Smooth muscle cell (in vitro differentiated cells): ENCODE results near the gene KSR2. TPM values are rescaled to one million over a fixed set of nuclear protein-coding genes. Genes with fewer than 3 reads are reported as not detected.

Experiments used
- DNase-seq: peaks from one replicate; lab custom pipeline; 2025; ENCODE audit not compliant: unreplicated experiment; lab: John Stamatoyannopoulos, UW
- H2AFZ ChIP-seq: fragments of 200-600 bp; sonication (generic); 2 replicates; pipeline ENCODE4 v1.6.0; 2016; ENCODE audit warnings: antibody characterized with exemption, low read depth, mild to moderate bottlenecking
- H3F3A ChIP-seq: fragments of 200-600 bp; sonication (generic); 2 replicates; pipeline ENCODE4 v1.6.0; 2017; ENCODE audit warnings: antibody characterized with exemption, low read depth
- H3K27ac ChIP-seq: fragments of 200-600 bp; sonication (generic); 2 replicates; pipeline ENCODE4 v1.5.1; 2016; ENCODE audit warnings: low read depth, mild to moderate bottlenecking
- H3K27me3 ChIP-seq: fragments of 200-600 bp; sonication (generic); 2 replicates; pipeline ENCODE4 v1.6.1; 2016; ENCODE audit warnings: low read depth, mild to moderate bottlenecking
- H3K36me3 ChIP-seq: fragments of 200-600 bp; sonication (generic); 2 replicates; pipeline ENCODE4 v1.5.1; 2016; ENCODE audit warnings: low read depth
- H3K4me1 ChIP-seq: fragments of 200-600 bp; sonication (generic); 2 replicates; pipeline ENCODE4 v1.5.1; 2016; ENCODE audit warnings: low read depth
- H3K4me2 ChIP-seq: fragments of 200-600 bp; sonication (generic); 2 replicates; pipeline ENCODE4 v1.6.0; 2016; ENCODE audit warnings: mild to moderate bottlenecking
- H3K4me3 ChIP-seq: fragments of 200-600 bp; sonication (generic); 2 replicates; pipeline ENCODE4 v1.5.1; 2016; ENCODE audit warnings: mild to moderate bottlenecking
- H3K79me2 ChIP-seq: fragments of 200-600 bp; sonication (generic); 2 replicates; pipeline ENCODE4 v1.6.0; 2016; ENCODE audit warnings: low read depth, mild to moderate bottlenecking
- H3K9ac ChIP-seq: fragments of 200-600 bp; sonication (generic); 2 replicates; pipeline ENCODE4 v1.6.0; 2016; ENCODE audit warnings: low read depth
- H3K9me3 ChIP-seq: fragments of 200-600 bp; sonication (generic); replicated peaks from 2 replicates; pipeline ENCODE4 v1.5.1; 2016; ENCODE audit warnings: low read depth
- H4K20me1 ChIP-seq: fragments of 200-600 bp; sonication (generic); 2 replicates; pipeline ENCODE4 v1.6.0; 2016; ENCODE audit warnings: low read depth
- CTCF ChIP-seq: fragments of 200-600 bp; sonication (generic); IDR thresholded peaks from 2 replicates; pipeline ENCODE4 v1.5.1; 2017; ENCODE audit warnings: borderline replicate concordance, mild to moderate bottlenecking, antibody characterized with exemption; ENCODE audit not compliant: insufficient read depth, poor library complexity, severe bottlenecking
- WGBS: methylation state at CpG from one replicate; pipeline ENCODE4 v1.1.7; 2016; ENCODE audit warnings: low lambda C conversion rate; 5-methylcytosine and 5-hydroxymethylcytosine counted together
- polyA plus RNA-seq: library from polyadenylated mRNA; unstranded; fragments of >200 nt; fragmentation: Nextera tagmentation; extraction: Ambion mirVana; gene quantifications from 2 replicates; pipeline ENCODE4 v1.2.1, GENCODE V29; 2016
- total RNA-seq: library from RNA; depleted of rRNA; stranded (reverse); fragments of >200 nt; gene quantifications from 2 replicates; pipeline ENCODE4 v1.2.3, GENCODE V29; 2014

KSR2 gene
- total and polyA plus RNA-seq, 2 experiments from 2014 or later = 0.04 TPM; not detected in 1

GRCh38 chr12:117919479-117919878 lies 49.3 kb downstream of the KSR2 start:
- no peaks in the 10 kb centered on the region for H3K27me3 ChIP-seq
- no peaks in the 10 kb centered on the region for H3K79me2 ChIP-seq
- WGBS = 80% methylated on average over 2 of the region's 2 CpGs

GRCh38 chr12:117914686-117915085 lies 54.1 kb downstream of the KSR2 start:
- WGBS = 73% methylated on average over 4 of the region's 4 CpGs
- Histone ChIP-seq H3K4me2 (no peak overlapping the region), H3K4me1 (no peaks in the 10 kb centered on the region), H3K36me3 (no peaks in the 10 kb centered on the region), H4K20me1 (no peaks in the 10 kb centered on the region), H3K79me2 (no peaks in the 10 kb centered on the region), H3F3A (no peaks in the 10 kb centered on the region), H3K9me3 (no peaks in the 10 kb centered on the region), H2AFZ (no peak overlapping the region), H3K27me3 (no peaks in the 10 kb centered on the region), H3K4me3 (no peak overlapping the region), H3K9ac (no peak overlapping the region), H3K27ac (no peak overlapping the region)
- no peak for DNase-seq
- TF ChIP-seq CTCF = no peak

More at GRCh38 chr12:117919479-117919878, 49.3 kb downstream of the KSR2 start:
- Histone ChIP-seq H3K4me1 (no peaks in the 10 kb centered on the region), H3K9ac (no peak overlapping the region), H3K4me3 (no peak overlapping the region), H3F3A (no peaks in the 10 kb centered on the region), H3K4me2 (no peak overlapping the region), H3K9me3 (no peaks in the 10 kb centered on the region), H2AFZ (no peak overlapping the region), H3K27ac (no peak overlapping the region), H3K36me3 (no peaks in the 10 kb centered on the region), H4K20me1 (no peaks in the 10 kb centered on the region)
- no peak for TF ChIP-seq CTCF
- no peak for DNase-seq

- H2AFZ ChIP-seq = no peak overlapping the region
- H3K4me2 ChIP-seq = no peak overlapping the region
- H3K79me2 ChIP-seq = no peaks in the 10 kb centered on the region
- no peaks in the 10 kb centered on the region for H3K9me3 ChIP-seq
- H3K4me1 ChIP-seq = no peaks in the 10 kb centered on the region
- whole genome bisulfite sequencing = 85% methylated on average over 9 of the region's 9 CpGs
- H3K9ac ChIP-seq = no peak overlapping the region
- H3K36me3 ChIP-seq = no peaks in the 10 kb centered on the region
- no peak for DNase-seq
- H3K27me3 ChIP-seq = no peaks in the 10 kb centered on the region
- H3F3A ChIP-seq = no peaks in the 10 kb centered on the region
- TF ChIP-seq CTCF = no peak
- H3K4me3 ChIP-seq = no peak overlapping the region
- no peak overlapping the region for H3K27ac ChIP-seq
- H4K20me1 ChIP-seq = no peaks in the 10 kb centered on the region
Observed at GRCh38 chr12:117912756-117913155, 56.0 kb downstream of the KSR2 start.

- no peaks in the 10 kb centered on the region for H3K36me3 ChIP-seq
- TF ChIP-seq CTCF = no peak
Observed at GRCh38 chr12:117908411-117908810, 60.4 kb downstream of the KSR2 start.

More at GRCh38 chr12:117908411-117908810, 60.4 kb downstream of the KSR2 start:
- Histone ChIP-seq H4K20me1 (no peaks in the 10 kb centered on the region), H3K27me3 (no peaks in the 10 kb centered on the region), H3K9ac (no peak overlapping the region), H3K27ac (no peak overlapping the region), H3K4me2 (no peak overlapping the region), H3K4me3 (no peak overlapping the region), H2AFZ (no peak overlapping the region), H3K4me1 (no peaks in the 10 kb centered on the region), H3F3A (no peaks in the 10 kb centered on the region), H3K9me3 (no peaks in the 10 kb centered on the region), H3K79me2 (no peaks in the 10 kb centered on the region)
- DNase-seq = no peak
- 87% methylated on average over 5 of the region's 5 CpGs for WGBS
